PC-3 (cell line): ENCODE data around the gene B3GAT1. TPM values are rescaled to one million over a fixed set of nuclear protein-coding genes. Genes with fewer than 3 reads are reported as not detected.

ENCODE experiments used
- ATAC-seq: fragments of 200-7000 bp; cut with Tn5 transposase; 2 replicates; pipeline ENCODE4 v1.9.1; 2020; ENCODE audit warnings: mild to moderate bottlenecking, moderate library complexity
- BruUV-seq: library from RNA; stranded (reverse); fragments of 400-500 nt; replicated peaks from 2 replicates; lab custom pipeline; 2021; lab: Mats Ljungman, UMichigan
- CTCF ChIA-PET: fragments of 300-600 bp; sonication (Branson Sonifier 250); formaldehyde crosslinking; loops from one replicate; lab custom pipeline; 2022; ENCODE audit warnings: antibody characterized with exemption; lab: Charles Lee
- POLR2A ChIA-PET: fragments of 300-600 bp; sonication (Branson Sonifier 250); formaldehyde crosslinking; loops from one replicate; lab custom pipeline; 2022; ENCODE audit warnings: antibody characterized with exemption; ENCODE audit not compliant: unreplicated experiment; lab: Charles Lee
- DNase-seq: peaks from one replicate; pipeline ENCODE4 v3.0.0-alpha.2; 2015
- H2AFZ ChIP-seq: fragments of 300-600 bp; sonication (generic); 2 replicates; pipeline ENCODE4 v1.6.0; 2016; ENCODE audit warnings: antibody characterized with exemption, low read length
- H3F3A ChIP-seq: fragments of 300-600 bp; sonication (generic); one replicate; pipeline ENCODE4 v1.6.0; 2017; ENCODE audit warnings: antibody characterized with exemption, low read length, control low read depth, mild to moderate bottlenecking; ENCODE audit not compliant: unreplicated experiment
- H3K27ac ChIP-seq: fragments of 300-600 bp; sonication (generic); 2 replicates; pipeline ENCODE4 v1.5.1; 2016; ENCODE audit warnings: mild to moderate bottlenecking, low read length
- H3K27me3 ChIP-seq: fragments of 300-600 bp; sonication (generic); 2 replicates; pipeline ENCODE4 v1.6.1; 2016; ENCODE audit warnings: low read length, mixed read lengths
- H3K36me3 ChIP-seq: fragments of 300-600 bp; sonication (generic); 2 replicates; pipeline ENCODE4 v1.6.1; 2016; ENCODE audit warnings: low read depth, mixed run types, low read length, mixed read lengths
- H3K4me1 ChIP-seq: fragments of 300-600 bp; sonication (generic); 2 replicates; pipeline ENCODE4 v1.5.1; 2016; ENCODE audit warnings: low read length; ENCODE audit not compliant: insufficient read depth
- H3K4me2 ChIP-seq: fragments of 300-600 bp; sonication (generic); 2 replicates; pipeline ENCODE4 v1.6.0; 2016; ENCODE audit warnings: low read length
- H3K4me3 ChIP-seq: fragments of 300-600 bp; sonication (generic); 2 replicates; pipeline ENCODE4 v1.5.1; 2016; ENCODE audit warnings: mild to moderate bottlenecking, low read length, mixed read lengths
- H3K79me2 ChIP-seq: fragments of 300-600 bp; sonication (generic); 2 replicates; pipeline ENCODE4 v1.6.1; 2017; ENCODE audit warnings: low read length, mixed read lengths
- H3K9ac ChIP-seq: fragments of 300-600 bp; sonication (generic); 2 replicates; pipeline ENCODE4 v1.6.0; 2016; ENCODE audit warnings: mild to moderate bottlenecking, low read length
- H3K9me2 ChIP-seq: fragments of 300-600 bp; sonication (generic); replicated peaks from 2 replicates; pipeline ENCODE4 v1.6.1; 2016; ENCODE audit warnings: mixed run types, low read length, mixed read lengths
- H3K9me3 ChIP-seq: fragments of 300-600 bp; sonication (generic); 2 replicates; pipeline ENCODE4 v1.6.1; 2016; ENCODE audit warnings: low read length, mixed read lengths
- H4K20me1 ChIP-seq: fragments of 300-600 bp; sonication (generic); 2 replicates; pipeline ENCODE4 v1.6.1; 2016; ENCODE audit warnings: low read length, mixed read lengths
- EZH2 ChIP-seq: fragments of 300-600 bp; sonication (generic); IDR thresholded peaks from one replicate; pipeline ENCODE4 v1.6.1; 2017; ENCODE audit warnings: antibody characterized with exemption, mild to moderate bottlenecking, low read length; ENCODE audit not compliant: unreplicated experiment
- EZH2phosphoT487 ChIP-seq: fragments of 300-600 bp; sonication (generic); IDR thresholded peaks from 2 replicates; pipeline ENCODE4 v1.6.1; 2018; ENCODE audit warnings: mild to moderate bottlenecking, antibody characterized with exemption, low read length, borderline replicate concordance
- intact Hi-C: fragments of 100-400 bp; cut with micrococcal nuclease; formaldehyde crosslinking; loops from 2 replicates; pipeline ENCODE4 v1.9.0; 2023
- total RNA-seq: library from RNA; depleted of rRNA; stranded (reverse); fragments of >200 nt; gene quantifications from 2 replicates; pipeline ENCODE4 v1.2.3, GENCODE V29; 2014
- TF ChIP-seq, protein P1 (sequence below): fragments of 300-600 bp; sonication (generic); conservative IDR thresholded peaks from 2 replicates; pipeline ENCODE4 v1.5.1; 2017; ENCODE audit warnings: antibody characterized with exemption, low read depth, mild to moderate bottlenecking, low read length

B3GAT1 gene
- total RNA-seq, 1 experiment from 2014 or later, result not detected

DNA sequence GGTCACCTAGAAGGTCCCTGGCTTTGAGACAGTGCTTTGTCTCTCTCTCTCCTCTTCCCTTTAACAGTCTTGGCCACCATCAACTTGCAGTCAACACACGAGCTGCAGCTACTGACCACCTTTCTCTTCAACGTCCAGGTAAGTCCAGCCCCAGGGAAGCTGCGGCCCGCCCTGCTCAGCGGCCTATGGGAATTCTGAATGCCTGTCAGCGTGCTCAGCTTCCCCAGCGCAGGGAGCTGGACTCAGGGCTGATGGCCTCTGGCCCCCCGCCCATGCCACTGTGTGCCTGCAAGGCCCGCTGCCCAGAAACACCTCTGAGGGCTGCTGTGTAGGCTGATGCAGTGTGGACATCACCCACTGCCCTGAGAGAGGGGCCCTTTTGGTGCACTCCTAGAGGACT, 47.8 kb downstream of the B3GAT1 start:
- H4K20me1 ChIP-seq, result no peaks in the 10 kb centered on the region; the same call in 1 of the 2 replicates
- intact Hi-C loops, result no loop called here
- no peak overlapping the region for H3K4me3 ChIP-seq
- peaks cover 20% of the 10 kb centered on the region for H3K27me3 ChIP-seq
- no peak overlapping the region for H3K4me2 ChIP-seq
- H2AFZ ChIP-seq, result no peak overlapping the region
- H3K4me1 ChIP-seq, result no peaks in the 10 kb centered on the region
- H3K36me3 ChIP-seq, result no peaks in the 10 kb centered on the region
- no peak overlapping the region for H3K27ac ChIP-seq
- POLR2A ChIA-PET, result no interaction called here
- ATAC-seq, result no peak
- TF ChIP-seq EZH2 (no peak), EZH2phosphoT487 (no peak)
- TF ChIP-seq, protein P1, sequence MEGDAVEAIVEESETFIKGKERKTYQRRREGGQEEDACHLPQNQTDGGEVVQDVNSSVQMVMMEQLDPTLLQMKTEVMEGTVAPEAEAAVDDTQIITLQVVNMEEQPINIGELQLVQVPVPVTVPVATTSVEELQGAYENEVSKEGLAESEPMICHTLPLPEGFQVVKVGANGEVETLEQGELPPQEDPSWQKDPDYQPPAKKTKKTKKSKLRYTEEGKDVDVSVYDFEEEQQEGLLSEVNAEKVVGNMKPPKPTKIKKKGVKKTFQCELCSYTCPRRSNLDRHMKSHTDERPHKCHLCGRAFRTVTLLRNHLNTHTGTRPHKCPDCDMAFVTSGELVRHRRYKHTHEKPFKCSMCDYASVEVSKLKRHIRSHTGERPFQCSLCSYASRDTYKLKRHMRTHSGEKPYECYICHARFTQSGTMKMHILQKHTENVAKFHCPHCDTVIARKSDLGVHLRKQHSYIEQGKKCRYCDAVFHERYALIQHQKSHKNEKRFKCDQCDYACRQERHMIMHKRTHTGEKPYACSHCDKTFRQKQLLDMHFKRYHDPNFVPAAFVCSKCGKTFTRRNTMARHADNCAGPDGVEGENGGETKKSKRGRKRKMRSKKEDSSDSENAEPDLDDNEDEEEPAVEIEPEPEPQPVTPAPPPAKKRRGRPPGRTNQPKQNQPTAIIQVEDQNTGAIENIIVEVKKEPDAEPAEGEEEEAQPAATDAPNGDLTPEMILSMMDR, result no peak
- H3K79me2 ChIP-seq, result no peaks in the 10 kb centered on the region
- CTCF ChIA-PET, result no interaction called here
- no peaks in the 10 kb centered on the region for H3F3A ChIP-seq
- no peaks in the 10 kb centered on the region for H3K9me2 ChIP-seq
- no peaks in the 10 kb centered on the region for H3K9me3 ChIP-seq
- no peak for DNase-seq
- H3K9ac ChIP-seq, result no peak overlapping the region
- no TSS peak for BruUV-seq

- H3K9ac ChIP-seq, result no peak overlapping the region
- no peaks in the 10 kb centered on the region for H3K36me3 ChIP-seq
- CTCF ChIA-PET, result no interaction called here
- no peaks in the 10 kb centered on the region; the same call in 1 of the 2 replicates for H4K20me1 ChIP-seq
- TF ChIP-seq EZH2phosphoT487 (no peak), EZH2 (no peak)
- TF ChIP-seq, protein P1, result no peak
- H3K4me2 ChIP-seq, result no peak overlapping the region
- BruUV-seq, result no TSS peak
- no peaks in the 10 kb centered on the region for H3F3A ChIP-seq
- no peak for ATAC-seq
- POLR2A ChIA-PET, result no interaction called here
- no peaks in the 10 kb centered on the region for H3K9me2 ChIP-seq
- H3K27me3 ChIP-seq, result peaks cover 17% of the 10 kb centered on the region
- no peaks in the 10 kb centered on the region for H3K9me3 ChIP-seq
- intact Hi-C loops, result no loop called here
- DNase-seq, result no peak
- H3K4me3 ChIP-seq, result no peak overlapping the region
- no peak overlapping the region for H3K27ac ChIP-seq
- H3K79me2 ChIP-seq, result no peaks in the 10 kb centered on the region
- no peaks in the 10 kb centered on the region for H3K4me1 ChIP-seq
- H2AFZ ChIP-seq, result no peak overlapping the region
Observed at GRCh38 chr11:134363592-134363991, 48.5 kb downstream of the B3GAT1 start.

GRCh38 chr11:134363161-134363560, 48.9 kb downstream of the B3GAT1 start:
- no peaks in the 10 kb centered on the region for H3K79me2 ChIP-seq

More at GRCh38 chr11:134363161-134363560, 48.9 kb downstream of the B3GAT1 start:
- no peak overlapping the region for H2AFZ ChIP-seq
- H4K20me1 ChIP-seq, result no peaks in the 10 kb centered on the region; the same call in 1 of the 2 replicates
- intact Hi-C loops, result no loop called here
- peaks cover 16% of the 10 kb centered on the region for H3K27me3 ChIP-seq
- BruUV-seq, result no TSS peak
- H3K9me3 ChIP-seq, result no peaks in the 10 kb centered on the region
- no peak for ATAC-seq
- TF ChIP-seq EZH2phosphoT487 (no peak), EZH2 (no peak)
- TF ChIP-seq, protein P1, result no peak
- no peak overlapping the region for H3K9ac ChIP-seq
- H3K9me2 ChIP-seq, result no peaks in the 10 kb centered on the region
- ChIA-PET CTCF (no interaction called here), POLR2A (no interaction called here)
- no peaks in the 10 kb centered on the region for H3K4me1 ChIP-seq
- no peaks in the 10 kb centered on the region for H3K36me3 ChIP-seq
- no peak for DNase-seq
- no peaks in the 10 kb centered on the region for H3F3A ChIP-seq
- no peak overlapping the region for H3K27ac ChIP-seq
- no peak overlapping the region for H3K4me2 ChIP-seq
- no peak overlapping the region for H3K4me3 ChIP-seq
